Brain microvascular endothelial cell (primary cell): Measurements from ENCODE around the gene TMEM109.

Source experiments
- DNase-seq: peaks from one replicate; pipeline ENCODE4 v3.0.0-alpha.2; 2020
- H3K27ac ChIP-seq: fragments of 250-450 bp; sonication (Bioruptor Pico); 2 replicates; pipeline ENCODE4 v1.5.1; 2020; ENCODE audit warnings: mild to moderate bottlenecking, moderate library complexity
- H3K27me3 ChIP-seq: fragments of 250-450 bp; sonication (Bioruptor Pico); replicated peaks from 2 replicates; pipeline ENCODE4 v1.5.1; 2020; ENCODE audit warnings: mild to moderate bottlenecking
- H3K36me3 ChIP-seq: fragments of 250-450 bp; sonication (Bioruptor Pico); replicated peaks from 2 replicates; pipeline ENCODE4 v1.5.1; 2020; ENCODE audit warnings: mild to moderate bottlenecking
- H3K4me3 ChIP-seq: 2 replicates; pipeline ENCODE4 v1.5.1; 2011; ENCODE audit warnings: low read depth, mild to moderate bottlenecking, control low read depth, low read length, moderate library complexity
- in situ Hi-C: cut with HindIII; loops from 2 replicates; pipeline ENCODE4 v1.10.0; 2017; ENCODE audit warnings: low sequenced_read_pairs, low pct_ligation_motif_present
- TF ChIP-seq, protein P1 (sequence below): IDR thresholded peaks from 2 replicates; pipeline ENCODE4 v1.5.1; 2011; ENCODE audit warnings: low read depth, mild to moderate bottlenecking, moderate library complexity, low read length, control low read depth, inconsistent platforms; ENCODE audit errors: missing control alignments

Gene TMEM109

DNA sequence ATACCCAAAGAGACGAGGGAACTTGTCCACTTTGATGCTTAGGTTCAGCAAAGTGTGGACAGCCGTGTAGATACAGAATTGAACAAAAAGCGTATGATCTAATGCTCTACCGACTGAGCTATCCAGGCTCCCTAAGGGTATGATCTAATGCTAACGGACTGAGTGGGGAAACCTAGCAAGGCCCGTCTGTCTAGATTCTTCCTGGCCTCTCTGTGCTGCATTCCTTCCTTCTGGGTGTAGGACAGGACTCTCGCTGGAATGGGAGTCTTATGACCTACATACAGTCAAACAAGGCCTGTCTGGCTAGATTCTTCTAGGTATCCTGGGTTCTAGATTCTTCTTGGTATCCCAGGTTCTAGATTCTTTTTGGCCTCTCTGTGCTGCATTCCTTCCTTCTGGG, 46.4 kb downstream of the TMEM109 start:
- no peak for DNase-seq
- in situ Hi-C loops, result no loop called here
- Histone ChIP-seq H3K27me3 (peaks cover 6% of the 10 kb centered on the region), H3K4me3 (no peak overlapping the region), H3K36me3 (no peaks in the 10 kb centered on the region), H3K27ac (no peak overlapping the region)
- TF ChIP-seq, protein P1, sequence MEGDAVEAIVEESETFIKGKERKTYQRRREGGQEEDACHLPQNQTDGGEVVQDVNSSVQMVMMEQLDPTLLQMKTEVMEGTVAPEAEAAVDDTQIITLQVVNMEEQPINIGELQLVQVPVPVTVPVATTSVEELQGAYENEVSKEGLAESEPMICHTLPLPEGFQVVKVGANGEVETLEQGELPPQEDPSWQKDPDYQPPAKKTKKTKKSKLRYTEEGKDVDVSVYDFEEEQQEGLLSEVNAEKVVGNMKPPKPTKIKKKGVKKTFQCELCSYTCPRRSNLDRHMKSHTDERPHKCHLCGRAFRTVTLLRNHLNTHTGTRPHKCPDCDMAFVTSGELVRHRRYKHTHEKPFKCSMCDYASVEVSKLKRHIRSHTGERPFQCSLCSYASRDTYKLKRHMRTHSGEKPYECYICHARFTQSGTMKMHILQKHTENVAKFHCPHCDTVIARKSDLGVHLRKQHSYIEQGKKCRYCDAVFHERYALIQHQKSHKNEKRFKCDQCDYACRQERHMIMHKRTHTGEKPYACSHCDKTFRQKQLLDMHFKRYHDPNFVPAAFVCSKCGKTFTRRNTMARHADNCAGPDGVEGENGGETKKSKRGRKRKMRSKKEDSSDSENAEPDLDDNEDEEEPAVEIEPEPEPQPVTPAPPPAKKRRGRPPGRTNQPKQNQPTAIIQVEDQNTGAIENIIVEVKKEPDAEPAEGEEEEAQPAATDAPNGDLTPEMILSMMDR, result no peak

DNA sequence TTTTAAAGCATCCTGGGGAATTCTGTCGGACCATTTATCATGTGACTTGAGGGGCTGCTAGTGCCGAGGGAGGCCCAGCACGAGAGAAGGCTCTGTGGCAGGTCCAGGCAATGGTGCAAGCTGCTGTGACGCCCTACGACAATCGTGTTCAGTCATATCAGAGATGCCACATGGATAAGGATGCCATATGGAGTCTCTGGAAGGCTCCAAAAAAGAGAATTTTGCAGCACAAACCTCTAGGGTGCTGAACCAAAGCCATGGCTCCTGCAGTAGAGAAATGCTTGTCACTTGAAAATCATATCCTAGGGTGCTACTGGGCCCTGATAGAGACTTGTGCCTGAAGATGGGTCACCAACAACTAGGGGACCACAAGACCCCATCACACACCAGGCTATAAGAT, 50.8 kb downstream of the TMEM109 start:
- TF ChIP-seq, protein P1, result no peak
- no peak for DNase-seq
- no peaks in the 10 kb centered on the region for H3K36me3 ChIP-seq
- H3K27ac ChIP-seq, result no peak overlapping the region
- in situ Hi-C loops, result no loop called here
- H3K4me3 ChIP-seq, result no peak overlapping the region
- peaks cover 6% of the 10 kb centered on the region for H3K27me3 ChIP-seq

DNA sequence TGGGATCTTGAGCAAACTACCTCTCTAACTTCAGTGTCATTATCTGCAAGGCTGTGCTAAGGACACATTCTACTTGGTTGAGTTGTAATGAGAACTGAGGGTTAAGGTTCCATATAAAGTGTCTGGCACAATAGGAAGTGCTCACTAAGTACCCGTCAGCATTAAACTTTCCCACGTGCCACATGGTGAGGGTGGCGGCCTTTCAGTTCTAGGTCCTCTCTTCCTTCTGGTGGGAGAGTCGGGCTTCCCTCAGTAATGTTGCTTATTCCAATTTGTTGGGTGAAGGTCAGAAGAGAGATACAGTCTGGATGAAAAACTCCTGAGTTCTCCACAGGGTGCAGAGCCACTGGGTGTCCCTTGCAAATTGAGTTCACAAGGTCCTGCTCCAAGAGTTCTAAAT, 52.9 kb downstream of the TMEM109 start:
- Histone ChIP-seq H3K36me3 (no peaks in the 10 kb centered on the region), H3K4me3 (no peak overlapping the region), H3K27ac (no peak overlapping the region), H3K27me3 (no peaks in the 10 kb centered on the region)
- DNase-seq, result no peak
- TF ChIP-seq, protein P1, result no peak
- in situ Hi-C loops, result no loop called here

DNA sequence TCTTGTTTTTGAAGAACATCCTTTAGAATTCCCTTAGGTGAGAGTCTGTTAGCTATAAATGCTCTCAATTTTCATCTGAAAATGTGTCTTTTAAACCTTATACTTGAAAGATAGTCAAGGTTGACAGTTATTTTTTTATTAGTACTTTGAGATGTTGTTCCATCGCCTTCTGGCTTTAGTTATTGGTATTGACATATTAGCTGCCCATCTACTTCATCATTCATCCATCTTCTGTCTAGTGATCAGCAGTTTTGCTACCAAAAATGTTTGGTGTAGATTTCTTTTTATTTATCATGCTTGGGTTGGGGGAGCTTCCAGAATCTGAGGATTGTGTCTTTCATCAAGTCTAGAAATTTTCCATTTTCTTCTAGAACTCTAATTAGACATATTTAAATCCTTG, 54.3 kb downstream of the TMEM109 start:
- no peak overlapping the region for H3K27ac ChIP-seq
- no peaks in the 10 kb centered on the region for H3K36me3 ChIP-seq
- TF ChIP-seq, protein P1, result no peak
- no peak for DNase-seq
- H3K4me3 ChIP-seq, result no peak overlapping the region
- in situ Hi-C loops, result no loop called here
- no peaks in the 10 kb centered on the region for H3K27me3 ChIP-seq

DNA sequence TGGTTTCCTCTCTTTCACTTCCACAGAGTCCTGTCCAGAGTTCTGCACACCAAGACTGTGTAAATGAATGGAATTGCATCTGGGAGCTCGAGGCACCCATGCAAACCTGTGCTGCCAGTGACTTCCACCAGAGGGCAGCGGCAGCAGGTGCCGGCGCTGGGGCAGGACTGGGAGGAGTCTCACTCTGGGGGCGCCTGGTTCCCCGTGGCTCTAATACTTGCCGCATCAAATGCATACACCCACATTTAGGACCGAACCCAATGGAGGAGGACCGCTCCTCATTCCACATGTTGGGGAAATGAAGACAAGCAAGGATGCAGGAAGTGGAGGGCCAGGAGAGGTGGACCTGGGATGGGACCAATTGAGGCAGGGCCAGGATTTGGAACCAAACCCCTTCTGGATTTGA, 56.4 kb downstream of the TMEM109 start:
- TF ChIP-seq, protein P1, result peak; percentile 96
- Histone ChIP-seq H3K27me3 (no peaks in the 10 kb centered on the region), H3K4me3 (no peak overlapping the region), H3K27ac (no peak overlapping the region), H3K36me3 (no peaks in the 10 kb centered on the region)
- in situ Hi-C loops, result no loop called here
- DNase-seq, result peak; percentile 29

DNA sequence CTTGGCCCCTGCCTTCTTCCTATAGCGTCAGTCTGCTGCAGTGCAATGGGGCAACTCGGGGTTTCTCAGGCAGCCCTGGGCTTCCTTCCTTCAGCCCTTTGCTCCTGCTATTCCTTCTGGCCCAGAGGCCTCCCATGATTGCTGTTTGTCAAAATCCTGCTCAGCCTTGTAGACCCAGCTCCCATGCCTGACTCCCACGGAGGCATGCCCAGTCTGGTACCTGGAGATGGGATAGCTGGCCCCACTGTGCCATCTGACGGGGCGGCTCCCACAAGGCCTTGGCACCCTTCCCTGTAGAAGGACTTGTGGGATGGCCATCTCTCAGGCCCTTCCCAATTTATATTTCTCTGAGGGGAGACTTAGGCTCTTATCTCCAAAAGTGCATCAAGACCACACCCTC, 56.9 kb downstream of the TMEM109 start:
- Histone ChIP-seq H3K27me3 (no peaks in the 10 kb centered on the region), H3K36me3 (no peaks in the 10 kb centered on the region), H3K27ac (no peak overlapping the region), H3K4me3 (no peak overlapping the region)
- DNase-seq, result no peak
- TF ChIP-seq, protein P1, result no peak
- in situ Hi-C loops, result no loop called here
